IPS-11a (cell line): ENCODE data around the gene RPL37A.

ENCODE experiments used
- H3K4me3 ChIP-seq: one replicate; pipeline ENCODE4 v1.5.1; 2013; ENCODE audit warnings: low read depth, low read length, control low read depth

The RPL37A gene

GRCh38 chr2:216498379-216499352 lies at the start of gene RPL37A:
RPL37A (plus strand) TSS chr2:216498844; CDS start chr2:216498875, 31 bp downstream.
- peak within 1 kb of the TSS; percentile 97 for H3K4me3 ChIP-seq

GRCh38 chr2:216450346-216450745 lies 48.3 kb upstream of the RPL37A start:
- H3K4me3 ChIP-seq = no peak overlapping the region

- no peak overlapping the region for H3K4me3 ChIP-seq
Measured at GRCh38 chr2:216450784-216451183, 47.9 kb upstream of the RPL37A start.

- no peak overlapping the region for H3K4me3 ChIP-seq
Measured at GRCh38 chr2:216453955-216454614, 44.6 kb upstream of the RPL37A start.

GRCh38 chr2:216463148-216463547 lies 35.5 kb upstream of the RPL37A start:
- no peak overlapping the region for H3K4me3 ChIP-seq

GRCh38 chr2:216464104-216464720 lies 34.4 kb upstream of the RPL37A start:
- H3K4me3 ChIP-seq = no peak overlapping the region

- H3K4me3 ChIP-seq = no peak overlapping the region
Measured at GRCh38 chr2:216465579-216466195, 33.0 kb upstream of the RPL37A start.

- H3K4me3 ChIP-seq = no peak overlapping the region
Measured at GRCh38 chr2:216467845-216468244, 30.8 kb upstream of the RPL37A start.

- H3K4me3 ChIP-seq = no peak overlapping the region
Measured at GRCh38 chr2:216469661-216470060, 29.0 kb upstream of the RPL37A start.

GRCh38 chr2:216473187-216473586 lies 25.5 kb upstream of the RPL37A start:
- H3K4me3 ChIP-seq = no peak overlapping the region

- H3K4me3 ChIP-seq = no peak overlapping the region
Measured at GRCh38 chr2:216474925-216475670, 23.5 kb upstream of the RPL37A start.

GRCh38 chr2:216475767-216476166 lies 22.9 kb upstream of the RPL37A start:
- H3K4me3 ChIP-seq = no peak overlapping the region

GRCh38 chr2:216477283-216478035 lies 21.2 kb upstream of the RPL37A start:
- no peak overlapping the region for H3K4me3 ChIP-seq

- H3K4me3 ChIP-seq = no peak overlapping the region
Measured at GRCh38 chr2:216478151-216478550, 20.5 kb upstream of the RPL37A start.

- H3K4me3 ChIP-seq = no peak overlapping the region
Measured at GRCh38 chr2:216478791-216479190, 19.9 kb upstream of the RPL37A start.

- no peak overlapping the region for H3K4me3 ChIP-seq
Measured at GRCh38 chr2:216480221-216480620, 18.4 kb upstream of the RPL37A start.

GRCh38 chr2:216482640-216483039 lies 16.0 kb upstream of the RPL37A start:
- no peak overlapping the region for H3K4me3 ChIP-seq

GRCh38 chr2:216485237-216485636 lies 13.4 kb upstream of the RPL37A start:
- H3K4me3 ChIP-seq = no peak overlapping the region

GRCh38 chr2:216485745-216486144 lies 12.9 kb upstream of the RPL37A start:
- no peak overlapping the region for H3K4me3 ChIP-seq

GRCh38 chr2:216486271-216486670 lies 12.4 kb upstream of the RPL37A start:
- H3K4me3 ChIP-seq = no peak overlapping the region
